GM12875 (cell line): ENCODE results near the gene TENM3.

Experiments
- H3K4me3 ChIP-seq: one replicate; pipeline ENCODE4 v1.5.1; 2011; ENCODE audit warnings: low read depth, low read length, control low read depth
- TF ChIP-seq, protein P1 (sequence below): IDR thresholded peaks from 2 replicates; pipeline ENCODE4 v1.5.1; 2011; ENCODE audit warnings: low read depth, mild to moderate bottlenecking, control low read depth, inconsistent platforms, low read length, moderate library complexity, borderline replicate concordance; ENCODE audit not compliant: insufficient read depth

The TENM3 gene

GRCh38 chr4:182254026-182254780 lies 11.0 kb downstream of the TENM3 start:
- TF ChIP-seq, protein P1, sequence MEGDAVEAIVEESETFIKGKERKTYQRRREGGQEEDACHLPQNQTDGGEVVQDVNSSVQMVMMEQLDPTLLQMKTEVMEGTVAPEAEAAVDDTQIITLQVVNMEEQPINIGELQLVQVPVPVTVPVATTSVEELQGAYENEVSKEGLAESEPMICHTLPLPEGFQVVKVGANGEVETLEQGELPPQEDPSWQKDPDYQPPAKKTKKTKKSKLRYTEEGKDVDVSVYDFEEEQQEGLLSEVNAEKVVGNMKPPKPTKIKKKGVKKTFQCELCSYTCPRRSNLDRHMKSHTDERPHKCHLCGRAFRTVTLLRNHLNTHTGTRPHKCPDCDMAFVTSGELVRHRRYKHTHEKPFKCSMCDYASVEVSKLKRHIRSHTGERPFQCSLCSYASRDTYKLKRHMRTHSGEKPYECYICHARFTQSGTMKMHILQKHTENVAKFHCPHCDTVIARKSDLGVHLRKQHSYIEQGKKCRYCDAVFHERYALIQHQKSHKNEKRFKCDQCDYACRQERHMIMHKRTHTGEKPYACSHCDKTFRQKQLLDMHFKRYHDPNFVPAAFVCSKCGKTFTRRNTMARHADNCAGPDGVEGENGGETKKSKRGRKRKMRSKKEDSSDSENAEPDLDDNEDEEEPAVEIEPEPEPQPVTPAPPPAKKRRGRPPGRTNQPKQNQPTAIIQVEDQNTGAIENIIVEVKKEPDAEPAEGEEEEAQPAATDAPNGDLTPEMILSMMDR = no peak
- no peak overlapping the region for H3K4me3 ChIP-seq

- TF ChIP-seq, protein P1 = no peak
- H3K4me3 ChIP-seq = no peak overlapping the region
Measured at GRCh38 chr4:182255441-182256190, 12.4 kb downstream of the TENM3 start.

GRCh38 chr4:182257016-182257415 lies 13.8 kb downstream of the TENM3 start:
- TF ChIP-seq, protein P1 = no peak

GRCh38 chr4:182257503-182257902 lies 14.3 kb downstream of the TENM3 start:
- TF ChIP-seq, protein P1 = no peak
- no peak overlapping the region for H3K4me3 ChIP-seq

More at GRCh38 chr4:182257016-182257415, 13.8 kb downstream of the TENM3 start:
- H3K4me3 ChIP-seq = no peak overlapping the region

GRCh38 chr4:182258441-182259000 lies 15.3 kb downstream of the TENM3 start:
- H3K4me3 ChIP-seq = no peak overlapping the region
- TF ChIP-seq, protein P1 = no peak

GRCh38 chr4:182261651-182262223 lies 18.5 kb downstream of the TENM3 start:
- TF ChIP-seq, protein P1 = no peak
- H3K4me3 ChIP-seq = no peak overlapping the region

GRCh38 chr4:182263562-182263961 lies 20.4 kb downstream of the TENM3 start:
- TF ChIP-seq, protein P1 = no peak
- no peak overlapping the region for H3K4me3 ChIP-seq
